Smooth muscle cell (in vitro differentiated cells): ENCODE results near the gene NTNG1. TPM values are rescaled to one million over a fixed set of nuclear protein-coding genes. Genes with fewer than 3 reads are reported as not detected.

ENCODE experiments used
- DNase-seq: peaks from one replicate; lab custom pipeline; 2025; ENCODE audit not compliant: unreplicated experiment; lab: John Stamatoyannopoulos, UW
- H2AFZ ChIP-seq: fragments of 200-600 bp; sonication (generic); 2 replicates; pipeline ENCODE4 v1.6.0; 2016; ENCODE audit warnings: antibody characterized with exemption, low read depth, mild to moderate bottlenecking
- H3F3A ChIP-seq: fragments of 200-600 bp; sonication (generic); 2 replicates; pipeline ENCODE4 v1.6.0; 2017; ENCODE audit warnings: antibody characterized with exemption, low read depth
- H3K27ac ChIP-seq: fragments of 200-600 bp; sonication (generic); 2 replicates; pipeline ENCODE4 v1.5.1; 2016; ENCODE audit warnings: low read depth, mild to moderate bottlenecking
- H3K27me3 ChIP-seq: fragments of 200-600 bp; sonication (generic); 2 replicates; pipeline ENCODE4 v1.6.1; 2016; ENCODE audit warnings: low read depth, mild to moderate bottlenecking
- H3K36me3 ChIP-seq: fragments of 200-600 bp; sonication (generic); 2 replicates; pipeline ENCODE4 v1.5.1; 2016; ENCODE audit warnings: low read depth
- H3K4me1 ChIP-seq: fragments of 200-600 bp; sonication (generic); 2 replicates; pipeline ENCODE4 v1.5.1; 2016; ENCODE audit warnings: low read depth
- H3K4me2 ChIP-seq: fragments of 200-600 bp; sonication (generic); 2 replicates; pipeline ENCODE4 v1.6.0; 2016; ENCODE audit warnings: mild to moderate bottlenecking
- H3K4me3 ChIP-seq: fragments of 200-600 bp; sonication (generic); 2 replicates; pipeline ENCODE4 v1.5.1; 2016; ENCODE audit warnings: mild to moderate bottlenecking
- H3K79me2 ChIP-seq: fragments of 200-600 bp; sonication (generic); 2 replicates; pipeline ENCODE4 v1.6.0; 2016; ENCODE audit warnings: low read depth, mild to moderate bottlenecking
- H3K9ac ChIP-seq: fragments of 200-600 bp; sonication (generic); 2 replicates; pipeline ENCODE4 v1.6.0; 2016; ENCODE audit warnings: low read depth
- H3K9me3 ChIP-seq: fragments of 200-600 bp; sonication (generic); replicated peaks from 2 replicates; pipeline ENCODE4 v1.5.1; 2016; ENCODE audit warnings: low read depth
- H4K20me1 ChIP-seq: fragments of 200-600 bp; sonication (generic); 2 replicates; pipeline ENCODE4 v1.6.0; 2016; ENCODE audit warnings: low read depth
- WGBS: methylation state at CpG from one replicate; pipeline ENCODE4 v1.1.7; 2016; ENCODE audit warnings: low lambda C conversion rate; 5-methylcytosine and 5-hydroxymethylcytosine counted together
- polyA plus RNA-seq: library from polyadenylated mRNA; unstranded; fragments of >200 nt; fragmentation: Nextera tagmentation; extraction: Ambion mirVana; gene quantifications from 2 replicates; pipeline ENCODE4 v1.2.1, GENCODE V29; 2016
- total RNA-seq: library from RNA; depleted of rRNA; stranded (reverse); fragments of >200 nt; gene quantifications from 2 replicates; pipeline ENCODE4 v1.2.3, GENCODE V29; 2014
- TF ChIP-seq, protein P1 (sequence below): fragments of 200-600 bp; sonication (generic); IDR thresholded peaks from 2 replicates; pipeline ENCODE4 v1.5.1; 2017; ENCODE audit warnings: borderline replicate concordance, mild to moderate bottlenecking, antibody characterized with exemption; ENCODE audit not compliant: insufficient read depth, poor library complexity, severe bottlenecking

The NTNG1 gene
- total and polyA plus RNA-seq, 2 experiments from 2014 or later = 0.39 to 1.1 TPM

DNA sequence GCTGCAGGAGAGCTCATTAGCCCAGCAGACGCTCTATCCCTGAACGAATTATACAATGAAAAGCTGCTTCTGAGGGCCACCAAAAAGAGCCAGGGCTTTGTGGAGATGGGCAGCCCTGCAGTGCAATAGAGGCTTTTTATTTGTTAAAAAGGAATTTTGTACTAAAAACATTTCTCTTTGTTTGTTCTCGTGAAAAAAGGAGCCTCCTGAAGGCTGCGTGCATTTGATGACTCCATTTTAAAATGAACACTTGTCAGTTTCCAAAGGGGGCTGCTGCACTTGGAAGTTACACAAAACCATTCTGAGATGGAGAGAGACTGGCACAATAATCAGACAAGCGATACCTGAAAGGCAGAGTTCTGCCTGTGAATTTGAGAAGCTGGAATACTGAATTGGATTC, 202.8 kb downstream of the NTNG1 start:
- Histone ChIP-seq H3K9ac (no peak overlapping the region), H2AFZ (no peak overlapping the region), H3K27me3 (no peaks in the 10 kb centered on the region), H3K4me1 (peaks cover 7% of the 10 kb centered on the region), H3K4me3 (no peak overlapping the region), H3K9me3 (no peaks in the 10 kb centered on the region), H3K79me2 (no peaks in the 10 kb centered on the region), H3F3A (no peaks in the 10 kb centered on the region), H4K20me1 (no peaks in the 10 kb centered on the region), H3K4me2 (no peak overlapping the region), H3K36me3 (no peaks in the 10 kb centered on the region), H3K27ac (no peak overlapping the region)
- 92% methylated on average over 5 of the region's 5 CpGs for WGBS
- DNase-seq = no peak
- TF ChIP-seq, protein P1, sequence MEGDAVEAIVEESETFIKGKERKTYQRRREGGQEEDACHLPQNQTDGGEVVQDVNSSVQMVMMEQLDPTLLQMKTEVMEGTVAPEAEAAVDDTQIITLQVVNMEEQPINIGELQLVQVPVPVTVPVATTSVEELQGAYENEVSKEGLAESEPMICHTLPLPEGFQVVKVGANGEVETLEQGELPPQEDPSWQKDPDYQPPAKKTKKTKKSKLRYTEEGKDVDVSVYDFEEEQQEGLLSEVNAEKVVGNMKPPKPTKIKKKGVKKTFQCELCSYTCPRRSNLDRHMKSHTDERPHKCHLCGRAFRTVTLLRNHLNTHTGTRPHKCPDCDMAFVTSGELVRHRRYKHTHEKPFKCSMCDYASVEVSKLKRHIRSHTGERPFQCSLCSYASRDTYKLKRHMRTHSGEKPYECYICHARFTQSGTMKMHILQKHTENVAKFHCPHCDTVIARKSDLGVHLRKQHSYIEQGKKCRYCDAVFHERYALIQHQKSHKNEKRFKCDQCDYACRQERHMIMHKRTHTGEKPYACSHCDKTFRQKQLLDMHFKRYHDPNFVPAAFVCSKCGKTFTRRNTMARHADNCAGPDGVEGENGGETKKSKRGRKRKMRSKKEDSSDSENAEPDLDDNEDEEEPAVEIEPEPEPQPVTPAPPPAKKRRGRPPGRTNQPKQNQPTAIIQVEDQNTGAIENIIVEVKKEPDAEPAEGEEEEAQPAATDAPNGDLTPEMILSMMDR = no peak

DNA sequence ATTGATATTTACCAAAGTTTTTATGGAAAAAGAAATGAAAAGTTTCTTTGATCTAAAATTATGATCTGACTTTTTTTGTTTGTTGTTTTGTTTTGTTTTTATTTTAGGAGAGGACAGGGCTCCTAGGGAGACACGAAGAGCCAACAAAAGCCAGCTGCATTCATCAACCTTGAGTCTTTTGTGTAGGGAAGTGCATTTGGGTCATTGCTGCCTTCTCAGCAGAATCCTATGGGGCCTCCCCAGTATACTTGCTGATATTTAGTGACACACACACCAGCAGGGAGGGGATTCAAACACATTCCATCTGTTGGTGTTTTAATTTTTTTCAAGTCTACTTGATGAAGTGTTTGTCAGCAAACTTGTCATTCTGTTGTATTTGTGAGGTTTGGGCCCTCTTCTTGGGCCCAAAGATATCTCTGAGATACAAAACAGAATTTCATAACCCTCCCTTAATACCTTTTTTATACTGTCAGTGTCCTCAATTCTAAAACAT, 203.5 kb downstream of the NTNG1 start:
- Histone ChIP-seq H3K27ac (no peak overlapping the region), H3K4me1 (peaks cover 7% of the 10 kb centered on the region), H2AFZ (no peak overlapping the region), H3K4me3 (no peak overlapping the region), H3K9ac (no peak overlapping the region), H3K79me2 (no peaks in the 10 kb centered on the region), H3K4me2 (no peak overlapping the region), H4K20me1 (no peaks in the 10 kb centered on the region), H3F3A (no peaks in the 10 kb centered on the region), H3K9me3 (no peaks in the 10 kb centered on the region), H3K36me3 (no peaks in the 10 kb centered on the region), H3K27me3 (no peaks in the 10 kb centered on the region)
- 64% methylated on average over 1 of the region's 1 CpG for WGBS
- no peak for DNase-seq
- TF ChIP-seq, protein P1 = no peak

DNA sequence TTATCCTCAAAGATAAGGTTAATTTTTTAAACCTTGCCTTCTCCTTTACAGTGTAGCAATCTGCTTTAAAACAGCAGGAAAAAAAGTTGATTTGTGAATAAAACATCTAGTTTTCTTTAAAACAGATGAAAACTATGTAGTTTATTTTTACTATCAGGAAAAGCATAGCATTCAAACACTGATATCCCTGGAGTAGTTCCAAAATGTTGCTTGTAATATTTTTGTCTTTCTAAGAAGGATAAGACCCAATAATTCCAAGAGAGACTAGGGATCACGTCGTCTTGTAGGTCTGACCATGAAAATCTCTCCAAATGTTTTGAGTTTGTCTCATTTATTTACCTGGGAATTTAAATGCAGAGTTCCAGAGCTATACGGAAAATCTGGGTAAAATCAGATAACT, 204.0 kb downstream of the NTNG1 start:
- no peak overlapping the region for H2AFZ ChIP-seq
- WGBS = 77% methylated on average over 3 of the region's 3 CpGs
- H3K4me2 ChIP-seq = no peak overlapping the region
- H3K36me3 ChIP-seq = no peaks in the 10 kb centered on the region
- H3K27me3 ChIP-seq = no peaks in the 10 kb centered on the region
- H3K79me2 ChIP-seq = no peaks in the 10 kb centered on the region
- no peaks in the 10 kb centered on the region for H4K20me1 ChIP-seq
- TF ChIP-seq, protein P1 = no peak
- no peaks in the 10 kb centered on the region for H3K9me3 ChIP-seq
- no peak overlapping the region for H3K4me3 ChIP-seq
- no peaks in the 10 kb centered on the region for H3F3A ChIP-seq
- DNase-seq = no peak
- no peak overlapping the region for H3K9ac ChIP-seq
- no peak overlapping the region for H3K27ac ChIP-seq
- H3K4me1 ChIP-seq = peaks cover 7% of the 10 kb centered on the region

DNA sequence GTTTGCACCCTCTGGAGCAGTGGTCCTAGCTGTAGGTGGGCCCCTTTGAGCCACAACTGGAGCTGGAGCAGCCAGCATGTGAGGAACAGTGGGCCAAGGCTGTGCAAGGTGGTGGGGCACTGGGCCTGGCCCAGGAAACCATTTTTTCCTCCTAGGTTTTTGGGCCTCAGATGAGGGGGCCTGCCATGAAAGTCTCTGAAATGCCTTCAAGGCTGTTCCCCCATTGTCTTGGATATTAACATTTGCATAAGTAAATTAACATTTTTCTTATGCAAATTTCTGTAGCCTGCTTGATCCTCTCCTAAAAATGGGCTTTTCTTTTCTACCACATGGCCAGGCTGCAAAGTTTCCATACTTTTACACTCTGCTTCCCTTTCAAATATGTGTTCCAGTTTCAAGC, 212.0 kb downstream of the NTNG1 start:
- Histone ChIP-seq H2AFZ (no peak overlapping the region), H3K4me3 (no peak overlapping the region), H3K4me1 (no peaks in the 10 kb centered on the region), H3F3A (no peaks in the 10 kb centered on the region), H4K20me1 (no peaks in the 10 kb centered on the region), H3K4me2 (no peak overlapping the region), H3K9me3 (no peaks in the 10 kb centered on the region), H3K27me3 (no peaks in the 10 kb centered on the region), H3K9ac (no peak overlapping the region), H3K27ac (no peak overlapping the region), H3K36me3 (no peaks in the 10 kb centered on the region), H3K79me2 (no peaks in the 10 kb centered on the region)
- DNase-seq = no peak
- TF ChIP-seq, protein P1 = no peak
